Hepatocyte (in vitro differentiated cells): ENCODE results near the gene PPP5C. TPM values are rescaled to one million over a fixed set of nuclear protein-coding genes. Genes with fewer than 3 reads are reported as not detected.

Experiments
- DNase-seq: peaks from one replicate; pipeline ENCODE4 v3.0.0-alpha.2; 2016; ENCODE audit warnings: low spot score
- H2AFZ ChIP-seq: fragments of 200-600 bp; sonication (generic); 2 replicates; pipeline ENCODE4 v1.6.0; 2016; ENCODE audit warnings: antibody characterized with exemption, mild to moderate bottlenecking
- H3K27ac ChIP-seq: fragments of 200-600 bp; sonication (generic); 2 replicates; pipeline ENCODE4 v1.5.1; 2016; ENCODE audit warnings: mild to moderate bottlenecking
- H3K27me3 ChIP-seq: fragments of 200-600 bp; sonication (generic); 2 replicates; pipeline ENCODE4 v1.6.1; 2016
- H3K36me3 ChIP-seq: fragments of 200-600 bp; sonication (generic); replicated peaks from 2 replicates; pipeline ENCODE4 v1.5.1; 2016; ENCODE audit warnings: low read depth; ENCODE audit not compliant: insufficient read depth
- H3K4me1 ChIP-seq: fragments of 200-600 bp; sonication (generic); 2 replicates; pipeline ENCODE4 v1.5.1; 2016; ENCODE audit warnings: mild to moderate bottlenecking, moderate library complexity; ENCODE audit not compliant: insufficient read depth
- H3K4me2 ChIP-seq: fragments of 200-600 bp; sonication (generic); 2 replicates; pipeline ENCODE4 v1.6.0; 2016
- H3K4me3 ChIP-seq: fragments of 200-600 bp; sonication (generic); 2 replicates; pipeline ENCODE4 v1.5.1; 2016; ENCODE audit warnings: mild to moderate bottlenecking
- H3K79me2 ChIP-seq: fragments of 200-600 bp; sonication (generic); 2 replicates; pipeline ENCODE4 v1.6.0; 2017; ENCODE audit warnings: mild to moderate bottlenecking
- H3K9me2 ChIP-seq: fragments of 200-600 bp; sonication (generic); replicated peaks from 2 replicates; pipeline ENCODE4 v1.6.0; 2017; ENCODE audit warnings: mild to moderate bottlenecking; ENCODE audit not compliant: insufficient read depth
- H3K9me3 ChIP-seq: fragments of 200-600 bp; sonication (generic); 2 replicates; pipeline ENCODE4 v1.5.1; 2016; ENCODE audit warnings: low read depth, mild to moderate bottlenecking
- H4K20me1 ChIP-seq: fragments of 200-600 bp; sonication (generic); 2 replicates; pipeline ENCODE4 v1.6.0; 2016; ENCODE audit warnings: mild to moderate bottlenecking; ENCODE audit not compliant: insufficient read depth, poor library complexity, severe bottlenecking
- EZH2 ChIP-seq: fragments of 200-600 bp; sonication (generic); IDR thresholded peaks from 2 replicates; pipeline ENCODE4 v1.6.1; 2016; ENCODE audit warnings: antibody characterized with exemption, mild to moderate bottlenecking, borderline replicate concordance
- EZH2phosphoT487 ChIP-seq: fragments of 200-600 bp; sonication (generic); IDR thresholded peaks from one replicate; pipeline ENCODE4 v1.6.1; 2018; ENCODE audit warnings: antibody characterized with exemption, mild to moderate bottlenecking, low read depth, moderate library complexity; ENCODE audit not compliant: unreplicated experiment, severe bottlenecking
- WGBS: methylation state at CpG from one replicate; pipeline ENCODE4 v1.1.6; 2016; ENCODE audit warnings: low lambda C conversion rate; ENCODE audit errors: missing lambda C conversion rate; 5-methylcytosine and 5-hydroxymethylcytosine counted together
- polyA plus RNA-seq: library from polyadenylated mRNA; unstranded; fragments of >200 nt; fragmentation: Nextera tagmentation; extraction: Ambion mirVana; gene quantifications from 2 replicates; pipeline ENCODE4 v1.2.1, GENCODE V29; 2016
- total RNA-seq: library from RNA; depleted of rRNA; stranded (reverse); fragments of >200 nt; gene quantifications from 2 replicates; pipeline ENCODE4 v1.2.3, GENCODE V29; 2014
- TF ChIP-seq, protein P1 (sequence below): fragments of 200-600 bp; sonication (generic); IDR thresholded peaks from 2 replicates; pipeline ENCODE4 v1.5.1; 2016; ENCODE audit warnings: antibody characterized with exemption, mild to moderate bottlenecking; ENCODE audit not compliant: poor library complexity

PPP5C gene
- total and polyA plus RNA-seq, 2 experiments from 2014 or later = 51.2 to 68.8 TPM

DNA sequence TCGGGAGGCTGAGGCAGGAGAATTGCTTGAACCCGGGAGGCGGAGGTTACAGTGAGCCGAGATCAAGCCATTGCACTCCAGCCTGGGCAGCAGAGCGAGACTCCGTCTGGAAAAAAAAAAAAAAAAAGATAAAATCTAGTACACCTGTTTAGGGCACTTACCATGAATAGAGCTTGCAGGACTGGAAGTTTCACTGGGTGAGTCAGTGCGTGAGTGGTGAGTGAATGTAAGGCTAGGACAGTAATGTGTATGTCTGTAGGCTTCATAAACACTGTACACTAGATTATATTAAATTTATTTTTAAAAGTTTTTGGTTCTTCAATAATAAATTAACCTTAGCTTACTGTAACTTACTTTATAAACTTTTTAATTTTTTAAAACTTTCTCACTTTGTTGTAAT lies 22.9 kb downstream of the PPP5C start:
- H3K79me2 ChIP-seq = peaks cover 48% of the 10 kb centered on the region
- no peaks in the 10 kb centered on the region for H3K9me3 ChIP-seq
- H2AFZ ChIP-seq = no peak overlapping the region
- H3K9me2 ChIP-seq = no peaks in the 10 kb centered on the region
- H3K4me3 ChIP-seq = no peak overlapping the region
- H4K20me1 ChIP-seq = peaks cover 13% of the 10 kb centered on the region
- DNase-seq = no peak
- H3K4me2 ChIP-seq = no peak overlapping the region
- peaks cover 18% of the 10 kb centered on the region for H3K4me1 ChIP-seq
- TF ChIP-seq, protein P1, sequence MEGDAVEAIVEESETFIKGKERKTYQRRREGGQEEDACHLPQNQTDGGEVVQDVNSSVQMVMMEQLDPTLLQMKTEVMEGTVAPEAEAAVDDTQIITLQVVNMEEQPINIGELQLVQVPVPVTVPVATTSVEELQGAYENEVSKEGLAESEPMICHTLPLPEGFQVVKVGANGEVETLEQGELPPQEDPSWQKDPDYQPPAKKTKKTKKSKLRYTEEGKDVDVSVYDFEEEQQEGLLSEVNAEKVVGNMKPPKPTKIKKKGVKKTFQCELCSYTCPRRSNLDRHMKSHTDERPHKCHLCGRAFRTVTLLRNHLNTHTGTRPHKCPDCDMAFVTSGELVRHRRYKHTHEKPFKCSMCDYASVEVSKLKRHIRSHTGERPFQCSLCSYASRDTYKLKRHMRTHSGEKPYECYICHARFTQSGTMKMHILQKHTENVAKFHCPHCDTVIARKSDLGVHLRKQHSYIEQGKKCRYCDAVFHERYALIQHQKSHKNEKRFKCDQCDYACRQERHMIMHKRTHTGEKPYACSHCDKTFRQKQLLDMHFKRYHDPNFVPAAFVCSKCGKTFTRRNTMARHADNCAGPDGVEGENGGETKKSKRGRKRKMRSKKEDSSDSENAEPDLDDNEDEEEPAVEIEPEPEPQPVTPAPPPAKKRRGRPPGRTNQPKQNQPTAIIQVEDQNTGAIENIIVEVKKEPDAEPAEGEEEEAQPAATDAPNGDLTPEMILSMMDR = no peak
- TF ChIP-seq EZH2phosphoT487 (no peak), EZH2 (no peak)
- H3K27ac ChIP-seq = no peak overlapping the region
- no peaks in the 10 kb centered on the region for H3K36me3 ChIP-seq
- WGBS = 76% methylated on average over 7 of the region's 7 CpGs
- no peaks in the 10 kb centered on the region for H3K27me3 ChIP-seq

DNA sequence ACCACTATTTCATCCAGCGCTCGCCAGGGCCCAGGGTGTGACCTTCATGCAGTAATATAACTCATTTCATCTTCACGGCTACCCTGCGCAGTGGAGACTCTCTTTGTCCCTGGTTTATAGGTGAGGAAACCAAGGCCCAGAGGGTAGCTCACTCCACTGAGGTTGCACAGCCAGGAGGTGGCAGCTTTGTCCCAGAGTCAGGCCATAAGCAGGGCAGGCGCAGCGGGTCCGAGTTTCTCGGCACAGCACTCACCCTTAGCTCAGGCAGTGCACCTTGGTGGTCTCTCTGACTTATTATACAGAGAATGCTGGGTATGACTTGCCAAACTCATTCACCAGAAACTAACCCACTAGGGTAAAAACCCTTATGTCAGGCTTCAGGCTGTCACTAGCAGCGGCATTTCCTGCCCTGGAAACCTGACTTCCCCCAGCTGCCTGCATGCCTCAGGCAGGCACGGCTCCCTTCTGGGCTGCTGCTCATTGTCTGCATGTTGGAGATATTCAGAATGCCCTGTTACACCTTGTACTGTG lies 24.5 kb downstream of the PPP5C start:
- Histone ChIP-seq H3K27me3 (no peaks in the 10 kb centered on the region), H4K20me1 (peaks cover 13% of the 10 kb centered on the region), H2AFZ (no peak overlapping the region), H3K9me2 (no peaks in the 10 kb centered on the region), H3K9me3 (no peaks in the 10 kb centered on the region), H3K4me2 (no peak overlapping the region), H3K36me3 (no peaks in the 10 kb centered on the region), H3K27ac (no peak overlapping the region), H3K79me2 (peaks cover 36% of the 10 kb centered on the region), H3K4me3 (no peak overlapping the region), H3K4me1 (peaks cover 18% of the 10 kb centered on the region)
- 81% methylated on average over 10 of the region's 10 CpGs for whole genome bisulfite sequencing
- TF ChIP-seq EZH2 (no peak), EZH2phosphoT487 (no peak)
- TF ChIP-seq, protein P1 = no peak
- no peak for DNase-seq

DNA sequence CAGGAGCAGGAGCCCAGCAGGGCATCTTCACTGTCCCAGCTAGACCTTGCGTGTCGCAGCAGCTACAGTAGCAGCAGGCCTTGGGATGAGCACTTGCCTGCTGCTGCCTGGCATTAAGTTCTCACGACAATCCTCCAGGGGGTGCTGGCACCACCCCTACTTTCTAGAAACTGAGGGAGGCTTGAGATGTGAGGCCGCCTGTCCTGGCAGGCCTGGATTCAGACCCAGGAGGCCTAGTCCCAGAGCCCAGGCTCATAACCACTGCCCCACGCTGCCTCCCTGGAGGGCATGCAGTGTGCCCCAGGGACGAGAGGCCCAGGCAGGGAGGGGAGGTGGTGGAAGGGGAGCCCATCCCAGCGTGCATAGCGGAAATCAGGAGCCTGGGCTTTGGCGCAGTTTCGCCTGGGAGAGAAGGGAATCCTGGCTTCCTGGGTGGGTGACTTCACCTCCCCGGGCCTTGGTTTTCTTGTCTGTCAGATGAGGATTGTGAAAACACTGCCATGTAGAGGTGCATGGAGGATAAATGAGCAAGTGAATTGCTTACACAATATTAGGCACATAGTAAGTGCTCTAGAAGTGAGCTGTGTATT lies 26.1 kb downstream of the PPP5C start:
- Histone ChIP-seq H3K36me3 (no peaks in the 10 kb centered on the region), H3K4me3 (no peak overlapping the region), H3K9me2 (no peaks in the 10 kb centered on the region), H3K4me2 (peak overlapping the region; percentile 56), H3K27ac (peak overlapping the region; percentile 76), H3K27me3 (no peaks in the 10 kb centered on the region), H4K20me1 (peaks cover 13% of the 10 kb centered on the region), H3K4me1 (peaks cover 23% of the 10 kb centered on the region), H2AFZ (no peak overlapping the region), H3K79me2 (peaks cover 34% of the 10 kb centered on the region), H3K9me3 (no peaks in the 10 kb centered on the region)
- no peak for DNase-seq
- TF ChIP-seq, protein P1 = no peak
- TF ChIP-seq EZH2 (no peak), EZH2phosphoT487 (no peak)
- WGBS = 69% methylated on average over 11 of the region's 11 CpGs
